NAMALWA (cell line): ENCODE results near the gene LEMD3.
A peak's percentile ranks its signal among the peaks of the same experiment; 100 is the strongest.

Source experiments
- DNase-seq: peaks from one replicate; pipeline ENCODE4 v3.0.0-alpha.2; 2015; ENCODE audit warnings: low spot score

LEMD3 gene

DNA sequence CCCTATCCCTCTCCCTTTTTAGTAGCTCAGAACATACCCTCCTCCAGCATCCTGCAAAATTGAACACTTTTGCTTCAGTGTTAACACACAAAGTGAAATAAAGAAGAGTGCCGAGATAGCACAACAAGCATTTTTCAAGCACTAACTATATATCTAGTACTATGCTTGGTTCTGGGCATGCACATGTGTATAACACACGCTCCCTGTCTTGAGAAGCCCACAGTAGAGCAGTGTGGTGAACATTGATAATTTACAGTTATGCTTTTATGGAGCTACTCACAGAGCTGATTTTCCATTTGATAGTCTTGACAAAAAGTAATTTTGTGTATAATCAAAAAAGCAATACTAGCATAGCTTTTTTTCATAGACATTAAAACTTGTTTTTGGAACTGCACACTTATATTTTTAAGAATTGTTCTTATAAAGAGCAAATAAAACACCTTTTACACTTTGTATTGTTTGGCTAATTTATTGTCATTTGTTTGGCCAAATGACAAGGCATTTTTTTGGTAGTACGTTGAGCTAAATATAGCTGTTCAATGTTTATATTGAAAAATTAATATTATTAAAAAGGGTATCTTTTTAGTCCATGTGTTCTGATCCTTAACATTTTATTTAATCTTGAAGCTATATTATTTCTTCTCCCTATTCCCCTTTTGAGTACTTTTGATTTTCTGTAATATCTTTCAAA lies 39.7 kb downstream of the LEMD3 start:
- peak; percentile 16 for DNase-seq

GRCh38 chr12:65209655-65210043 lies 40.3 kb downstream of the LEMD3 start:
- DNase-seq, result peak; percentile 67

GRCh38 chr12:65217086-65217485 lies 47.7 kb downstream of the LEMD3 start:
- no peak for DNase-seq

- DNase-seq, result no peak
Observed at GRCh38 chr12:65220761-65221160, 51.4 kb downstream of the LEMD3 start.

DNA sequence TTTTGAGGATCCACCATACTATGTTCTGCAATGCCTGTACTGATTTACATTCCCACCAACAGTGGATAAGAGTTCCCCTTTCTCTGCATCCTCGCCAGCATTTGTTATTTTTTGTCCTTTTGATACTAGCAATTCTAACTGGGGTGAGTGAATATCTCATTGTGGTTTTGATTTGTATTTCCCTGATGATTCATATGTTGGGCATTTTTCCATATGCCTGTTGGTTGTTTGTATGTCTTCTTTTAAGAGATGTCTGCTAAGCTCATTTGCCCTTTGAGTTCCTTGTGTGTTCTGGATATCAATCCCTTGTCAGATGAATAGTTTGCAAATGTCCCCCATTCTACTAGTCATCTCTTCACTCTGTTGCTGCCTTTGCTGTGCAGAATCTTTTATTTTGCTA lies 60.1 kb downstream of the LEMD3 start:
- no peak for DNase-seq

DNA sequence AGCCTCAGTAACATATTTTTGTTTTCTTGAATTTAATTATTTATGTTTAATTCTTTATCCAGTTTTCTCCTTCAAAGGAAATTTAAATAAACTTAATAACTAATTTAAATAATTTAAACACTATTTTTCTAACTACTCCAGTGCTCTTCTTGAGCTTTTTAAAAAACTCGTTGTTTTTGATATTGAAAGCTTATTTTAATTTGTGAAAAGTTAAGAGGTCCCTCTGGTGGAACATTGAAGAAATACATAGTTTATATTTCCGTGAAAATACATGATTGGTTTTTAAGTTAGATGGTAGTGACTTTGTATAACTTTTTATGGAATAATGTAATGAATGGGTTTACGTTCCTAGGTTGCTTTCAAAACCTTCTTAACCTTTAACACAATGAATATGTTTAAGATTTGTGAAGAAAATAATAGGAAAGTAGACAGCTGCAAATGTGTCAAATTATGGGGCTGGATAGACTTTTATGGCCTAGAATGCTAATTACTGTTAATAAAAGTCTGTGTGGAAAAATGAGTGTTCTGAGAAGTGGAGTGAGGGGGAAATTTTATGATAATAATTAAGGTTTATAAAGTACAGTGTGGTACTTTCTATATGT lies 63.2 kb downstream of the LEMD3 start:
- DNase-seq, result peak; percentile 64

DNA sequence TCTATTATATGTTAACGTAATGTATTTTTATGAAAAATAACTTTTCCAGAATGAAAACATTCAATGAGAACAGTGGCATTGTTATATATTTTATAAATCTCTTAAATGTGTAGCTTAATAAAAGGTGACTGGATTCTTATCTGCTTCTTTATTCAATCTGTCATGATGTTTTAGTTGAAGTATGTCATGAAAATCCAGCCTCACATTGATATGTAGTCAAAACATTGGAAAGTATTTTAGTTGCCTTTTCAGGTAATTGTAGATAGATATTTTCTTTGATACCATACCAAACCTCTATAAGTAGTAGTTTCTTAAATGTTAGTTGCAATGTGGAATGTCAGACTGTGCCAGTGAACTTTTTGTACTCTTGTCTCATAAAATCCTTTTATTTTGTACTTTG lies 67.8 kb downstream of the LEMD3 start:
- DNase-seq, result no peak

DNA sequence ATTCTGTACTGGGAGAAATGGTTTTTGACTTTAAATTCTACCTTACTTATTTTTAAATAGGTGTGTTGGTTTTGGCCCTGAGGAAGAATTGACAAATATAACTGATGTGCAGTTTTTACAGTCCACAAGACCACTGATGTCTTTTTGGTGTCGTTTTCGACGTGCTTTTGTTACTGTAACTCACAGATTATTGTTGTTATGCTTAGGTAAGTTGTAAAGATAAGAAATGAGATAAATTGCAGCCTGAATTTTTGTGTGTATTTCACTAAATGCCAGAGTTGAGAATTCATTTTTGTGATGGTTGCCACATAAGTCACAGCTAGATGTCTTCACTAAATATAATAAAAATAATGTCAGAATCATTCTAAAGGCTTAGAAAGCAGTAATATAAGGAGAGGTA lies 69.2 kb downstream of the LEMD3 start:
- DNase-seq, result no peak

- DNase-seq, result no peak
Observed at GRCh38 chr12:65248656-65249633, 79.6 kb downstream of the LEMD3 start.

DNA sequence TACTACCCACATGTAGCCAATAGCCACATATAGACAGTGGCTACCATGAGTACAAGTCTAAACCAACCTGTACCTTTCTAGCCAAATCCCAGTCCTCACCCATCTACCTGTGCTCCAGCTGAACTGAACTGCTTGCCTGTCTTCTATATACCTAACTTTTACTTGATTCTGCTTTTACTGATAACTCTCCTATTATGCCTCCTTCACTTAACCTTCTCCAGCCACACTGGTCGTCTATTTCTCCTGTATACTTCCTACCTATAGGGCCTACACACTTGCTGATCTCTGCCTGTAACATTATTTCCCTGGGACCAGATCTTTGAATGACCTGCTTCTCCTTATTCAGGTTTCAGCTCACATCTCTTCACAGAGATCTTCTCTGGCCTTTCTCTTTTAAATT lies 83.1 kb downstream of the LEMD3 start:
- no peak for DNase-seq

DNA sequence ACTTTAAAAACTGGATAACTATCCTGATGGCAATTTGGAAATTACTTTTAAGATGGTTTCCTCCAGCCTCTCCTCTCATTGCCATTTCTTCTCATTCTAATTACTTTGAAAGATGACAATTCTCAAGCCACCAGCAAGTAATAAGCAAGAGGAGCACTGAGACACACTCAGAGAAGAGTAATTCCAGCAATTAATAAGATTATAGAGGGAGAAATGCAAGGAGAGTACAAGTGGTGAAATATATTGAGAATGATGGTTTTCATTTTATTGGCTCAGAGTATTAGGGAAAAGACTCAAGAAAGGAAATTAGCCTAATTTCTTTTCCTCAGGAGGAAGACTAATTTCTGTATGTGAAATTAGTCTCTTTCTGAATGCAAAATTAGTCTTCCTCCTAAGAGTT lies 88.6 kb downstream of the LEMD3 start:
- no peak for DNase-seq

GRCh38 chr12:65259501-65259900 lies 90.1 kb downstream of the LEMD3 start:
- DNase-seq, result no peak

DNA sequence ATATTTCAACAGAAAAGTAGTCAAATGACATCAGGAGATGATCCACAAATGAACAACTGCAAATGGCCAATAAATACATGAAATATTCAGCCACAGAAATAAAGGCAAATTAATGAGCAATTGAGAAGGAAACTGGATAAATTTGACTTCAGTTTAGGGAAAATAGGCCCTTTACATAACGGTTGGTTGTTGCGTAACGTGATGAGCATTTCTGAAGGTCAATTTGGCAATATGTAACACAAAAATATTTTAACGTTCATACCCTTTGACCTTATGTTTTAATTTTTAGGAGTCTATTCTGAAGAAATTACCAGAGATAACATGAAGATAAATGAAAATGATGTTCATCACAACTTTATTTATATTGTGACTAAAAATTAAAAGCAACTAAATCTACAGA lies 94.4 kb downstream of the LEMD3 start:
- DNase-seq, result no peak

DNA sequence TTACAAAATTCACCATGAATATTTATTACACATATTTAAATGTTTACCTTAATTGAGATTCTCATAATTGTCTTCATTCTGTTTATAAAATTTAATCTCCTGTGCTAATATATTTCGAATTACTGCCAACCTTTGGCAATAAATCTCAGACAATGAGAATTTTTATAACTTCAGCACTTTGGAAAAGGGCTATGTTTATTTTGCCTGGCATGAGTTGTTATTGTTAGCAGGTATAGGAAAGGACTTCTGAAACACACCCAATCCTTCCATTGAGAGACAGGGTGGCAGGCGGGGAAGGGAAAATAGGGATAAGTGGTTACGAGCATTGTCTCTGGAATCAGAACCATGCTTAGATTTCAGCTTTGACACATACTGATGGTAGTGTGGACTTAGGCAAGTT lies 97.0 kb downstream of the LEMD3 start:
- no peak for DNase-seq

GRCh38 chr12:65269603-65270002 lies 100.2 kb downstream of the LEMD3 start:
- no peak for DNase-seq

GRCh38 chr12:65274602-65275272 lies 105.4 kb downstream of the LEMD3 start:
- DNase-seq, result no peak

DNA sequence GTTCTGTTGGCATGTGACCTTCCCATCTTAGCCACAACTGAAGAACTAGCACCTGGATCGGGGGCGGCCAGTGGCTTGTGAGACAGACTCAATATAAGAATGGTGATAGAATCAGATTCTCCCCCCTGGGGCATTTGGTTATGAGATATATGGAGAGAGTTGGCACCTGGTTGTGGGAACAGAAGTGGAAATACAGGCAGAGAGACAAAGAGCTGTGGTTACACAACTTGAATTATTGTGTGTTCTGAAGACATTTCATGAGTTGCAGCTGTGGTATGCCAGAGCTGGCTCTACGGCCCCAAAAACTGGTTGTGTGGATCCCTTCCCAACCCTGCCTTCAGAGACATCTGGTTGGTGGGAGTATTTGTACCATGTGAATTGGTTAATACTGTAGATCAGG lies 106.2 kb downstream of the LEMD3 start:
- no peak for DNase-seq

GRCh38 chr12:65276916-65277530 lies 107.6 kb downstream of the LEMD3 start:
- DNase-seq, result no peak

DNA sequence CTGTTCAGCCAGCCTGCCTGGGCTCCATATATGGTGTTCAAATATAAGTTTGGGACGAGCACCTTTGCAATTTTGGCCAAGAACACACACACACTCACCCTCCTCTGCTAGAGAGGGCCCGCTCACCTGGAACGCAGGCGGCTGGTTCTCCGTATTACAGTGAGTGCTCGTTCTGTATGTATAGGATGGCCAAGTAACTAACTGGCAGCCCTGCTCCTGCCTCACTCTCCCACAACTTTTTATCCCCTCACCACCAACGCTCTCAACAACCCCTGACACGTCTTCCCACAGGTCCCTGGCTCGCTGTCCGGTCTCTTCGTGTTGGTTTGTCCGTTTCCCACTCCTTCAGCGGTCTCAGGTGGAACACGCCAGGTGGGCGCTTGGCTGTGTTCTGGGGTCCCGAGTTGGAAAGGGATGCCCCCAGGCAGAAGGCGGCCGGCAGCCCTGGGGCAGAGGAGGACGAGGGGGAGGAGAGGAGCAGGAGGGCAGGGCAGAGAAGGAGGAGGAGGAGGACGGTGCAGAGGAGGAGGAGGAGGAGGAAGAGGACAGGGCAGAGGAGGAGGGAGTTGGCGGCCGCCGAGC lies 108.7 kb downstream of the LEMD3 start:
- no peak for DNase-seq

GRCh38 chr12:65278576-65279368 lies 109.4 kb downstream of the LEMD3 start, which contains the start of gene MSRB3:
TSS of gene MSRB3 (plus strand) at chr12:65278683. CDS start at chr12:65308580, 29,897 bp downstream.
- no peak for DNase-seq
